Spleen (tissue), 11 donors: ENCODE data around the gene NFASC. TPM values are rescaled to one million over a fixed set of nuclear protein-coding genes. Genes with fewer than 3 reads are reported as not detected.

Experiments
- DNase-seq: peaks from one replicate; pipeline ENCODE4 v3.0.0-alpha.2; 2020
- H3K27ac ChIP-seq, 8 donors: fragments of 200-600 bp; sonication (generic) in 7 of 8; 1 replicate in 4 of 8; 2 replicates in 4 of 8; pipeline versions ENCODE4 v1.5.0 to v1.8.0; 2016 to 2021; ENCODE audit warnings: inconsistent platforms in 4 of 8, mild to moderate bottlenecking in 4 of 8, moderate library complexity in 1 of 8
- H3K27me3 ChIP-seq, 7 donors: fragments of 200-600 bp; sonication (generic) in 6 of 7; replicated peaks in 1 of 7; 1 replicate in 4 of 7; 2 replicates in 3 of 7; pipeline versions ENCODE4 v1.5.0 to v1.8.0; 2016 to 2021; ENCODE audit warnings: inconsistent platforms in 3 of 7, mild to moderate bottlenecking in 1 of 7
- H3K36me3 ChIP-seq, 6 donors: fragments of 200-600 bp; sonication (generic) in 5 of 6; 1 replicate in 4 of 6; 2 replicates in 2 of 6; pipeline versions ENCODE4 v1.5.0 to v1.8.0; 2016 to 2021; ENCODE audit warnings: inconsistent platforms in 2 of 6
- H3K4me1 ChIP-seq, 6 donors: fragments of 200-600 bp; sonication (generic) in 5 of 6; 1 replicate in 3 of 6; 2 replicates in 3 of 6; pipeline versions ENCODE4 v1.5.0 to v1.8.0; 2016 to 2021; ENCODE audit warnings: inconsistent platforms in 3 of 6
- H3K4me3 ChIP-seq, 8 donors: fragments of 200-600 bp; sonication (generic) in 7 of 8; 1 replicate in 4 of 8; 2 replicates in 4 of 8; pipeline versions ENCODE4 v1.5.0 to v1.8.0; 2016 to 2021; ENCODE audit warnings: inconsistent platforms in 4 of 8, mild to moderate bottlenecking in 4 of 8, moderate library complexity in 2 of 8
- H3K9me3 ChIP-seq, 8 donors: fragments of 200-600 bp; sonication (generic) in 7 of 8; 1 replicate in 4 of 8; 2 replicates in 4 of 8; pipeline versions ENCODE4 v1.5.0 to v1.8.0; 2016 to 2021; ENCODE audit warnings: inconsistent platforms in 4 of 8
- POLR2A ChIP-seq, 3 donors: fragments of 450-650 bp; IDR thresholded peaks; one replicate each; pipeline ENCODE4 v1.5.1; 2017; ENCODE audit warnings: antibody characterized with exemption in 3 of 3, mild to moderate bottlenecking in 1 of 3
- POLR2AphosphoS5 ChIP-seq, 3 donors: sonication (generic); formaldehyde crosslinking; IDR thresholded peaks; one replicate each; pipeline ENCODE4 v1.5.1; 2017; ENCODE audit warnings: antibody characterized with exemption in 3 of 3
- WGBS, 5 donors: extraction: QIAGEN DNeasy Blood & Tissue Kit in 3 of 5; methylation state at CpG; one replicate each; pipeline versions ENCODE4 v1.1.5 to v1.1.7; 2013 to 2018; 5-methylcytosine and 5-hydroxymethylcytosine counted together
- intact Hi-C: fragments of 100-400 bp; cut with DNase I; formaldehyde crosslinking; loops from one replicate; pipeline ENCODE4 v1.15.0; 2023; ENCODE audit warnings: low total_unique reads
- polyA plus RNA-seq, 3 donors: library from polyadenylated mRNA; stranded (reverse); fragments of 200-250 nt; gene quantifications; one replicate each; pipeline ENCODE4 v1.2.1, GENCODE V29; 2013
- total RNA-seq, 7 donors: library from RNA; depleted of rRNA in 3 of 7; stranded (reverse); fragments of >200 nt in 3 of 7; fragmentation: NEBNext Ultra II Directional in 4 of 7; extraction: Animal tissue kit (Norgen Biotek cat#: 25700) in 4 of 7; gene quantifications; one replicate each; pipeline versions ENCODE4 v1.1.0 to v1.2.1, GENCODE V29; 2016 to 2021
- TF ChIP-seq, protein P1 (sequence below), 11 experiments: fragments of 200-600 bp in 7 of 11; fragments of 450-650 bp in 4 of 11; sonication (generic) in 4 of 11; IDR thresholded peaks in 8 of 11; conservative IDR thresholded peaks in 3 of 11; 1 replicate in 7 of 11; 2 replicates in 4 of 11; pipeline versions ENCODE4 v1.4.0 to v1.8.0; 2016 to 2021; ENCODE audit warnings: antibody characterized with exemption in 11 of 11, inconsistent platforms in 4 of 11, mild to moderate bottlenecking in 1 of 11
- donor health status: healthy with polysubstance abuse.
- donor health status: DM: no; HTN: no; CAD: no; lungs with moderate emphysema.
- donor health status: DM: no; HTN: no; CAD: no.
- donor health status: Bipolar disorder and iron deficiency.
- donor health status: healthy.
- donor health status: DM: no; HTN: no; CAD: no.
- donor health status: DM: yes; HTN: yes; CAD: no.

Gene NFASC
- total and polyA plus RNA-seq, 10 donors: 2.8 to 60.3 (median 23.1) TPM

DNA sequence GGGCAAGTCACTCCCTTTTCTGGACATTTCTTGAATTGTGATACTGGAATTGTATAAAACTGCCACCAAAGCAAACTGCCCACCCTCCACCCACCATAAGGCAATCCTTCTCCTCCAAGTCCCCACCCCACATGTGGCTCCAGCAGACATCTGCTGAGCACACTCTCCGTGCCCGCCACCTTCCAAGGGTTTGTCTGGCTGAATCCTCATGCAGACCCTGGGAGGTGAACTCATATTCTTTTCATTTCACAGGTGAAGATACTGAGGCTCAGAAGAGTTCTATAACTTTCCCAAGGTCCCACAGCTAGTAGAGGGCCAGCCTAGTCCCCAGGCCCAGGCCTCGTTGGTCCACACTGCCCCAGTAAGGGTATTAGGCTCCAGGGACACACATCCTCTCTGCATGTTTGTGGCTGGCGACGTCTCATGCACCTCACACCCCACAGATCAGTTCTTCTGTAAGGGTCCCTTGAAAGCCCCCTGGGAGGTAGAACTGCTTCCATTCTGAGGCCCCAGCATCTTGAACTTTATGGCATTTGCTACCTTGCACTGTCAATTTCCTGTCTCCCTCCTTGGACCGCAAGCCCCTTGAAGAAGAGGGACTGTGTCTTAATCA, 186.4 kb downstream of the NFASC start:
- intact Hi-C loops: no loop called here
- H3K4me1 ChIP-seq: peaks cover 0 to 9% (median 6%) of the 10 kb centered on the region in 6 donors
- TF ChIP-seq, protein P1, sequence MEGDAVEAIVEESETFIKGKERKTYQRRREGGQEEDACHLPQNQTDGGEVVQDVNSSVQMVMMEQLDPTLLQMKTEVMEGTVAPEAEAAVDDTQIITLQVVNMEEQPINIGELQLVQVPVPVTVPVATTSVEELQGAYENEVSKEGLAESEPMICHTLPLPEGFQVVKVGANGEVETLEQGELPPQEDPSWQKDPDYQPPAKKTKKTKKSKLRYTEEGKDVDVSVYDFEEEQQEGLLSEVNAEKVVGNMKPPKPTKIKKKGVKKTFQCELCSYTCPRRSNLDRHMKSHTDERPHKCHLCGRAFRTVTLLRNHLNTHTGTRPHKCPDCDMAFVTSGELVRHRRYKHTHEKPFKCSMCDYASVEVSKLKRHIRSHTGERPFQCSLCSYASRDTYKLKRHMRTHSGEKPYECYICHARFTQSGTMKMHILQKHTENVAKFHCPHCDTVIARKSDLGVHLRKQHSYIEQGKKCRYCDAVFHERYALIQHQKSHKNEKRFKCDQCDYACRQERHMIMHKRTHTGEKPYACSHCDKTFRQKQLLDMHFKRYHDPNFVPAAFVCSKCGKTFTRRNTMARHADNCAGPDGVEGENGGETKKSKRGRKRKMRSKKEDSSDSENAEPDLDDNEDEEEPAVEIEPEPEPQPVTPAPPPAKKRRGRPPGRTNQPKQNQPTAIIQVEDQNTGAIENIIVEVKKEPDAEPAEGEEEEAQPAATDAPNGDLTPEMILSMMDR (IDR thresholded peaks at IDR 0.05 in 8 of 11, conservative IDR thresholded peaks at IDR 0.05 in 3 of 11): no peak
- TF ChIP-seq POLR2A (IDR thresholded peaks at IDR 0.05) (no peak), POLR2AphosphoS5 (IDR thresholded peaks at IDR 0.05) (no peak)
- H3K9me3 ChIP-seq: no peaks in the 10 kb centered on the region
- peaks cover 0 to 21% (median 0%) of the 10 kb centered on the region in 7 donors for H3K27me3 ChIP-seq
- DNase-seq: peak; percentile 41
- no peak overlapping the region for H3K27ac ChIP-seq
- H3K4me3 ChIP-seq: no peak overlapping the region
- no peaks in the 10 kb centered on the region for H3K36me3 ChIP-seq
- 82 to 92% (median 90%) methylated on average over 5 to 6 of the region's 6 CpGs for WGBS, 5 donors

DNA sequence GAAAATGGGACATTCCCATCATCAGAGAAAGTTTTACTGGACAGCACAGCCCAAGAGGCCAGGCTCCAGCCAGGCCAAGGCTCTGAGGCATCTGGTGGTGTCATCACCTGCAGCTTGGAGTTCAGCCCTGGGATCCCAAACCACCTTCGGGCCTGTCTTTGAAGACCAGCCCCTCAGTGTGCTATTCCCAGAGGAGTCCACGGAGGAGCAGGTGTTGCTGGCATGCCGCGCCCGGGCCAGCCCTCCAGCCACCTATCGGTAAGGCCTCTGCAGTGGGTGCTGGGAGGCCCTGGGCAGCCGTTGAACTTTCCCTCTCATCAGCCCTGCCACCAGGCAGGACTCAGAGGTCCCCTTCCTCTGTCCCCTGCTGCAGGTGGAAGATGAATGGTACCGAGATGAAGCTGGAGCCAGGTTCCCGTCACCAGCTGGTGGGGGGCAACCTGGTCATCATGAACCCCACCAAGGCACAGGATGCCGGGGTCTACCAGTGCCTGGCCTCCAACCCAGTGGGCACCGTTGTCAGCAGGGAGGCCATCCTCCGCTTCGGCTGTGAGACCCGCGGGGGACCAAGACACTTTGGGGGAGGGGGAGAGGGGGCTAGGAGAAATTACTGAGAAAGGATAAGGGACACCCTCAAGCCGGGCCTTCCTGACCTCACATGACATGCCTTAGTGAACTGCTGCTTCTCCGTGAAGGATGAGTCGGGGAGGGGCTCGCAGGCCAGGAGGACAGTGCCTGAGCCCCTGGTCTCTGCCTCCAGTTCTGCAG, 187.3 kb downstream of the NFASC start:
- H3K9me3 ChIP-seq: no peaks in the 10 kb centered on the region
- H3K27ac ChIP-seq: no peak overlapping the region
- H3K27me3 ChIP-seq: peaks cover 0 to 12% (median 0%) of the 10 kb centered on the region in 7 donors
- H3K4me1 ChIP-seq: peaks cover 0 to 9% (median 6%) of the 10 kb centered on the region in 6 donors
- H3K4me3 ChIP-seq: no peak overlapping the region
- intact Hi-C loops: no loop called here
- TF ChIP-seq POLR2AphosphoS5 (IDR thresholded peaks at IDR 0.05) (no peak), POLR2A (IDR thresholded peaks at IDR 0.05) (no peak)
- TF ChIP-seq, protein P1 (IDR thresholded peaks at IDR 0.05 in 8 of 11, conservative IDR thresholded peaks at IDR 0.05 in 3 of 11): no peak
- no peaks in the 10 kb centered on the region for H3K36me3 ChIP-seq
- DNase-seq: peak; percentile 67
- WGBS, 5 donors: 87 to 95% (median 91%) methylated on average over 11 to 19 of the region's 19 CpGs

DNA sequence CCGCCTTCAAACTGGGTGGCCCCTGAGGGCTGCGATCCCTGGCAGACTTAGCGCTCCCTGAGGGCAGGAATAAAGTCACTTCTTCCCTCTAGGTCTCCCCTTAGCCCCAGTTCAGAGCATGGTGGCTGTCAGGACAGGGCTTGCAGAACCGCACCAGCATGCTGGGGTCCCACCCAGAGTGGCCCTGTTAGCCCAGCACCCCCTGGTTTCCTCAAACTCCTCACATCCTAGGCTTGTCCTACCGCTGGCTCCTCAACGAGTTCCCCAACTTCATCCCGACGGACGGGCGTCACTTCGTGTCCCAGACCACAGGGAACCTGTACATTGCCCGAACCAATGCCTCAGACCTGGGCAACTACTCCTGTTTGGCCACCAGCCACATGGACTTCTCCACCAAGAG, 188.2 kb downstream of the NFASC start:
- H3K27ac ChIP-seq: no peak overlapping the region
- DNase-seq: peak; percentile 42
- intact Hi-C loops: no loop called here
- no peaks in the 10 kb centered on the region for H3K36me3 ChIP-seq
- WGBS, 5 donors: 93 to 96% (median 93%) methylated on average over 12 of the region's 12 CpGs
- peaks cover 0 to 9% (median 6%) of the 10 kb centered on the region in 6 donors for H3K4me1 ChIP-seq
- TF ChIP-seq POLR2AphosphoS5 (IDR thresholded peaks at IDR 0.05) (no peak), POLR2A (IDR thresholded peaks at IDR 0.05) (no peak)
- TF ChIP-seq, protein P1 (IDR thresholded peaks at IDR 0.05 in 8 of 11, conservative IDR thresholded peaks at IDR 0.05 in 3 of 11): no peak
- peaks cover 0 to 9% (median 0%) of the 10 kb centered on the region in 7 donors for H3K27me3 ChIP-seq
- no peaks in the 10 kb centered on the region for H3K9me3 ChIP-seq
- H3K4me3 ChIP-seq: no peak overlapping the region

DNA sequence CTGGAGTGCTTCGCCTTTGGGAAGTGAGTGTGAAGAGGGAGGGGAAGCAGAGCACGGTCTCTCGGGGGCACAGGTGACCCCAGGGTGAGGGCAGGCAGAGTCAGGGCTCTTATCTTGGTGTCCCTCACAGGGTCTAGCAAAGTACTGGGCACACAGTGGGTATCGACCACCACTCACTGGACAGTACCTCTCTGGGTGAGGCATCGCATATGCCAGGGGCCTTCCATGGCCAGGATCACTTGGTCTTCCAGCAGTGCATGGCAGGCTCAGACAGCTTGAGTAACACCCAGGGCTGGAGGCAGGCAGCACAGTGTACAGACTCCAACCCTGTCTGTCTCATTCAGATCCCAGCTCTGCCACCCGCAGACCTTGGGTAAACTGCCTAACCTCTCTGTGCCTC, 189.0 kb downstream of the NFASC start:
- 81 to 100% (median 95%) methylated on average over 6 of the region's 6 CpGs for WGBS, 5 donors
- Histone ChIP-seq H3K9me3 (no peaks in the 10 kb centered on the region), H3K4me1 (peaks cover 0 to 9% (median 6%) of the 10 kb centered on the region in 6 donors), H3K27me3 (peaks cover 0 to under 1% (median 0%) of the 10 kb centered on the region in 7 donors), H3K36me3 (no peaks in the 10 kb centered on the region), H3K4me3 (no peak overlapping the region), H3K27ac (no peak overlapping the region)
- DNase-seq: peak; percentile 43
- TF ChIP-seq POLR2AphosphoS5 (IDR thresholded peaks at IDR 0.05): no peak
- TF ChIP-seq, protein P1 (IDR thresholded peaks at IDR 0.05 in 8 of 11, conservative IDR thresholded peaks at IDR 0.05 in 3 of 11): no peak
- TF ChIP-seq POLR2A (IDR thresholded peaks at IDR 0.05): no peak
- intact Hi-C loops: loop anchor here (5.0 kb wide), 1 partner anchor 72 kb away; no protein-coding TSS in a partner anchor
